Suprapubic skin (tissue), 4 donors: Measurements from ENCODE around the gene TEX14. TPM values are rescaled to one million over a fixed set of nuclear protein-coding genes. Genes with fewer than 3 reads are reported as not detected.
"Not testable (repeated sequence)": the region's sequence is repeated elsewhere in the genome, so short reads cannot be mapped to it uniquely, and the experiment has no call there.

Experiments used
- DNase-seq, 2 donors: peaks; one replicate each; pipeline ENCODE4 v3.0.0-alpha.2; 2019; ENCODE audit warnings: low spot score in 2 of 2
- H3K27ac ChIP-seq: fragments of 200-600 bp; sonication (generic); one replicate; pipeline ENCODE4 v1.5.1; 2019
- H3K27me3 ChIP-seq: fragments of 200-600 bp; sonication (generic); one replicate; pipeline ENCODE4 v1.5.1; 2019
- H3K36me3 ChIP-seq: fragments of 200-600 bp; sonication (generic); one replicate; pipeline ENCODE4 v1.5.1; 2019
- H3K4me1 ChIP-seq: fragments of 200-600 bp; sonication (generic); one replicate; pipeline ENCODE4 v1.5.1; 2019
- H3K4me3 ChIP-seq: fragments of 200-600 bp; sonication (generic); one replicate; pipeline ENCODE4 v1.5.1; 2019; ENCODE audit warnings: mild to moderate bottlenecking
- H3K9me3 ChIP-seq: fragments of 200-600 bp; sonication (generic); one replicate; pipeline ENCODE4 v1.5.1; 2019
- CTCF ChIP-seq, 2 donors: fragments of 200-600 bp in 1 of 2; fragments of 450-650 bp in 1 of 2; sonication (generic) in 1 of 2; IDR thresholded peaks; one replicate each; pipeline ENCODE4 v1.5.1; 2016 to 2019; ENCODE audit warnings: antibody characterized with exemption in 2 of 2, mild to moderate bottlenecking in 1 of 2, moderate library complexity in 1 of 2
- EP300 ChIP-seq: sonication (generic); formaldehyde crosslinking; IDR thresholded peaks from one replicate; pipeline ENCODE4 v1.6.1; 2017; ENCODE audit warnings: antibody characterized with exemption
- POLR2A ChIP-seq, 2 donors: fragments of 450-650 bp; IDR thresholded peaks; one replicate each; pipeline ENCODE4 v1.6.1; 2017; ENCODE audit warnings: antibody characterized with exemption in 2 of 2, mild to moderate bottlenecking in 2 of 2, moderate library complexity in 2 of 2
- POLR2AphosphoS5 ChIP-seq, 3 donors: sonication (generic); formaldehyde crosslinking; IDR thresholded peaks; one replicate each; pipeline ENCODE4 v1.6.1; 2017; ENCODE audit warnings: antibody characterized with exemption in 3 of 3
- WGBS: methylation state at CpG from one replicate; pipeline ENCODE4 v1.1.5; 2018; 5-methylcytosine and 5-hydroxymethylcytosine counted together
- total RNA-seq, 4 donors: library from RNA; depleted of rRNA; stranded (reverse); fragments of >200 nt; gene quantifications; one replicate each; pipeline ENCODE4 v1.1.0, GENCODE V29; 2016

The TEX14 gene
- total RNA-seq, 4 donors from 2014 or later, result 0.15 to 0.34 (median 0.32) TPM; not detected in 1

DNA sequence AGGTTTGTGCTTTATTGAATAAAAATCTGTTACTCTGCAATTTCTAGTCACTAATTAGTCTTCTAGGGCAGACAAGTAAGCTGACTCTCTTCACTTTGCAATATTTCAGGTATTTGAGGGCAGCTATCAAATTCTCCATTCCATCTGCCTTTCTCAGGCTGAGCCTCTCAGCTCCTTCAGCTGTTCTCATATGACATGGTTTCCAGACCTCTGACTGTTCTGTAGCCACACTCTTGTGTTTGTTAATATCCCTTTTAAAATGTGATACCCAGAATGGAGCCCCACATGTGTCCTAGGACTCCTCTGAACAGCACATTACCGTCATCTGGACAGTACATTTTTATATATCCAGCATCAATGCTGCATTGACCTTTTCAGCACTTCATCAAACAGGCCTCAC, 131.3 kb downstream of the TEX14 start:
- Histone ChIP-seq H3K36me3 (no peaks in the 10 kb centered on the region), H3K27me3 (no peaks in the 10 kb centered on the region), H3K4me1 (no peaks in the 10 kb centered on the region), H3K27ac (no peak overlapping the region), H3K9me3 (no peaks in the 10 kb centered on the region), H3K4me3 (no peak overlapping the region)
- WGBS, result 74% methylated on average over 1 of the region's 1 CpG
- TF ChIP-seq POLR2A (IDR thresholded peaks at IDR 0.05) (no peak), CTCF (IDR thresholded peaks at IDR 0.05) (no peak), EP300 (no peak), POLR2AphosphoS5 (IDR thresholded peaks at IDR 0.05) (no peak)
- no peak for DNase-seq

- DNase-seq, result no peak
- WGBS, result 89% methylated on average over 3 of the region's 3 CpGs
Observed at GRCh38 chr17:58557981-58558380, 133.9 kb downstream of the TEX14 start.

GRCh38 chr17:58556833-58557250, 135.0 kb downstream of the TEX14 start:
- Histone ChIP-seq H3K4me1 (no peaks in the 10 kb centered on the region), H3K36me3 (no peaks in the 10 kb centered on the region), H3K27me3 (no peaks in the 10 kb centered on the region), H3K9me3 (no peaks in the 10 kb centered on the region), H3K27ac (no peak overlapping the region), H3K4me3 (no peak overlapping the region)
- no peak for TF ChIP-seq EP300
- no peak for TF ChIP-seq POLR2AphosphoS5 (IDR thresholded peaks at IDR 0.05)
- no peak for TF ChIP-seq CTCF (IDR thresholded peaks at IDR 0.05)
- no peak for TF ChIP-seq POLR2A (IDR thresholded peaks at IDR 0.05)
- 34% methylated on average over 5 of the region's 5 CpGs for WGBS
- no peak for DNase-seq

More at GRCh38 chr17:58557981-58558380, 133.9 kb downstream of the TEX14 start:
- no peaks in the 10 kb centered on the region for H3K36me3 ChIP-seq
- no peaks in the 10 kb centered on the region for H3K4me1 ChIP-seq
- H3K4me3 ChIP-seq, result no peak overlapping the region
- H3K9me3 ChIP-seq, result no peaks in the 10 kb centered on the region
- no peak for TF ChIP-seq POLR2AphosphoS5 (IDR thresholded peaks at IDR 0.05)
- TF ChIP-seq CTCF (IDR thresholded peaks at IDR 0.05), result no peak
- TF ChIP-seq EP300, result no peak
- TF ChIP-seq POLR2A (IDR thresholded peaks at IDR 0.05), result no peak
- H3K27me3 ChIP-seq, result no peaks in the 10 kb centered on the region
- no peak overlapping the region for H3K27ac ChIP-seq

GRCh38 chr17:58555109-58555508, 136.7 kb downstream of the TEX14 start:
- not testable (repeated sequence) for H3K4me1 ChIP-seq, H3K9me3 ChIP-seq, H3K27ac ChIP-seq, H3K4me3 ChIP-seq, H3K27me3 ChIP-seq, H3K36me3 ChIP-seq, DNase-seq
- WGBS, result 79% methylated on average over 3 of the region's 3 CpGs

DNA sequence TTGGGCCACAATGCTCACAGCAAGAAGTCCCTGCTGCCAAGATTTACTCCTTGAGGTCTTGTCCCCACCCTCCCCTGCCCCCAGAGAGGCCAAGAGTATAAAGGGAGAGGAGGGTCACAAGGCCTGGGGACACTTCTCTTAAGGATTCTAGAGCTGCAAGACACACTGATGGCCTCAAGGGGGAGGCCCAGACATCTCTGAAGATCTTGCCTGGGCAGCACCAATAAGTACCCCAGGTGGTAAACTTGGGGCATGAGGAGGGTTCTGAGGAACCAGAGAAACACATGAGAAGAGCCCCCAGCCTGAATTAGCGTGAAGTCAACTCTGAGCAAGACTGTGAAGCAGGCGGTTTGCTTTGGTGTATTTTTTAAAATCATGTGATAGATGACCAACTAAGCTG, 150.6 kb downstream of the TEX14 start:
- Histone ChIP-seq H3K9me3 (no peaks in the 10 kb centered on the region), H3K36me3 (no peaks in the 10 kb centered on the region), H3K4me1 (peaks cover 2% of the 10 kb centered on the region), H3K4me3 (no peak overlapping the region), H3K27me3 (no peaks in the 10 kb centered on the region), H3K27ac (no peak overlapping the region)
- 78% methylated on average over 2 of the region's 2 CpGs for WGBS
- DNase-seq, result no peak
- TF ChIP-seq EP300 (no peak), POLR2A (IDR thresholded peaks at IDR 0.05) (no peak), CTCF (IDR thresholded peaks at IDR 0.05) (no peak), POLR2AphosphoS5 (IDR thresholded peaks at IDR 0.05) (no peak)

DNA sequence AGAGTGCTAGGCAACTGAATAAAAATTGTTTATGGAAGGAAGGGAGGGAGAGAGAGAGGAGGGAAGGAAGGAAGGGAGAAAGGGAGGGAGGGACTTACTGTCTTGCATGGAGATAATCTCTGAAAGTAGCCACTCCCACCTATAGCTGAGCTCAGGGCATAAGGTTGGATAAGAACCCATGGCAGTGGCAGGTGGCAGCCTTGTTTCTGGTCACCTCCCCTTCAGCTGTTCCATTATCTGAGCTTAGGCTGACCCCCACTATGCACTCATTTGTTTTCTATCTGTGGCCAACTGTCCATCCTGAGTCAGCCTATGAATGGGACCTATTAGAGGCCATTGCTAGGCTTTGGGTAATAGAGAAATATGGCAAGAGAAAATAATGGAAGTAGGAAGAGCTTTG, 152.1 kb downstream of the TEX14 start:
- Histone ChIP-seq H3K9me3 (no peaks in the 10 kb centered on the region), H3K36me3 (no peaks in the 10 kb centered on the region), H3K27me3 (no peaks in the 10 kb centered on the region), H3K27ac (no peak overlapping the region), H3K4me1 (peaks cover 2% of the 10 kb centered on the region), H3K4me3 (no peak overlapping the region)
- no peak for DNase-seq
- no peak for TF ChIP-seq POLR2A (IDR thresholded peaks at IDR 0.05)
- TF ChIP-seq EP300, result no peak
